Activated T-helper 17 cell treated with anti-CD3 and anti-CD28 coated beads, Interleukin-2, amount 50 U/mL, for 72 hours (primary cell): Measurements from ENCODE around the gene CALD1. TPM values are rescaled to one million over a fixed set of nuclear protein-coding genes. Genes with fewer than 3 reads are reported as not detected.
A peak's percentile ranks its signal among the peaks of the same experiment; 100 is the strongest.

ENCODE experiments used
- ATAC-seq: fragments of 150-1000 bp; cut with Tn5 transposase; replicated peaks from 2 replicates; pipeline ENCODE4 v1.10.0; 2021; ENCODE audit warnings: mild to moderate bottlenecking, moderate library complexity
- H3K27ac Mint-ChIP-seq: one replicate; pipeline ENCODE4 v1.8.0; 2022; ENCODE audit warnings: mixed read lengths
- H3K27me3 Mint-ChIP-seq: one replicate; pipeline ENCODE4 v1.8.0; 2022; ENCODE audit warnings: mixed read lengths
- H3K36me3 Mint-ChIP-seq: one replicate; pipeline ENCODE4 v1.8.0; 2022; ENCODE audit warnings: low read depth, mild to moderate bottlenecking, mixed read lengths
- H3K4me1 Mint-ChIP-seq: one replicate; pipeline ENCODE4 v1.8.0; 2022; ENCODE audit warnings: mixed read lengths
- H3K4me3 Mint-ChIP-seq: one replicate; pipeline ENCODE4 v1.8.0; 2022; ENCODE audit warnings: mild to moderate bottlenecking, mixed read lengths
- H3K9me3 Mint-ChIP-seq: one replicate; pipeline ENCODE4 v1.8.0; 2022; ENCODE audit warnings: mixed read lengths
- total RNA-seq, 2 donors: library from RNA; stranded (reverse); gene quantifications; one replicate each; pipeline ENCODE4 v1.2.3, GENCODE V29; 2022

CALD1 gene
- total RNA-seq, 2 donors from 2014 or later: 4.0 to 27.2 TPM

GRCh38 chr7:134859783-134860182 is 80.3 kb downstream of the CALD1 start:
- no peak overlapping the region for H3K4me3 Mint-ChIP-seq
- no peaks in the 10 kb centered on the region for H3K9me3 Mint-ChIP-seq
- H3K36me3 Mint-ChIP-seq: no peaks in the 10 kb centered on the region
- no peak for ATAC-seq
- H3K4me1 Mint-ChIP-seq: peaks cover 1% of the 10 kb centered on the region
- peaks cover 3% of the 10 kb centered on the region for H3K27me3 Mint-ChIP-seq
- no peak overlapping the region for H3K27ac Mint-ChIP-seq

- ATAC-seq: peak; percentile 85
- H3K9me3 Mint-ChIP-seq: no peaks in the 10 kb centered on the region
- H3K27ac Mint-ChIP-seq: peak overlapping the region; percentile 2
- H3K36me3 Mint-ChIP-seq: no peaks in the 10 kb centered on the region
- peak overlapping the region; percentile 18 for H3K4me3 Mint-ChIP-seq
- H3K27me3 Mint-ChIP-seq: no peaks in the 10 kb centered on the region
- H3K4me1 Mint-ChIP-seq: peaks cover 9% of the 10 kb centered on the region
Measured at GRCh38 chr7:134865001-134865845, 85.8 kb downstream of the CALD1 start.

GRCh38 chr7:134866617-134867016 is 87.2 kb downstream of the CALD1 start:
- Mint-ChIP-seq H3K27ac (no peak overlapping the region), H3K36me3 (no peaks in the 10 kb centered on the region), H3K4me3 (no peak overlapping the region), H3K9me3 (no peaks in the 10 kb centered on the region), H3K27me3 (no peaks in the 10 kb centered on the region), H3K4me1 (peaks cover 9% of the 10 kb centered on the region)
- ATAC-seq: no peak

- H3K36me3 Mint-ChIP-seq: no peaks in the 10 kb centered on the region
- H3K9me3 Mint-ChIP-seq: no peaks in the 10 kb centered on the region
- H3K27ac Mint-ChIP-seq: no peak overlapping the region
- peaks cover 8% of the 10 kb centered on the region for H3K27me3 Mint-ChIP-seq
- ATAC-seq: no peak
- peaks cover 5% of the 10 kb centered on the region for H3K4me1 Mint-ChIP-seq
- H3K4me3 Mint-ChIP-seq: no peak overlapping the region
Measured at GRCh38 chr7:134870156-134870555, 90.7 kb downstream of the CALD1 start.

- no peak for ATAC-seq
- Mint-ChIP-seq H3K27me3 (peaks cover 8% of the 10 kb centered on the region), H3K4me1 (no peaks in the 10 kb centered on the region), H3K36me3 (no peaks in the 10 kb centered on the region), H3K27ac (no peak overlapping the region), H3K4me3 (no peak overlapping the region), H3K9me3 (no peaks in the 10 kb centered on the region)
Measured at GRCh38 chr7:134870781-134871180, 91.3 kb downstream of the CALD1 start.

GRCh38 chr7:134873253-134873652 is 93.8 kb downstream of the CALD1 start:
- H3K36me3 Mint-ChIP-seq: no peaks in the 10 kb centered on the region
- H3K4me1 Mint-ChIP-seq: no peaks in the 10 kb centered on the region
- H3K27me3 Mint-ChIP-seq: peaks cover 8% of the 10 kb centered on the region
- no peak overlapping the region for H3K27ac Mint-ChIP-seq
- H3K4me3 Mint-ChIP-seq: no peak overlapping the region
- ATAC-seq: no peak
- H3K9me3 Mint-ChIP-seq: no peaks in the 10 kb centered on the region

GRCh38 chr7:134874407-134874806 is 95.0 kb downstream of the CALD1 start:
- H3K36me3 Mint-ChIP-seq: no peaks in the 10 kb centered on the region
- no peaks in the 10 kb centered on the region for H3K9me3 Mint-ChIP-seq
- H3K27ac Mint-ChIP-seq: no peak overlapping the region
- peaks cover 8% of the 10 kb centered on the region for H3K27me3 Mint-ChIP-seq
- no peak for ATAC-seq
- H3K4me3 Mint-ChIP-seq: no peak overlapping the region
- no peaks in the 10 kb centered on the region for H3K4me1 Mint-ChIP-seq

GRCh38 chr7:134875867-134876266 is 96.4 kb downstream of the CALD1 start:
- H3K36me3 Mint-ChIP-seq: no peaks in the 10 kb centered on the region
- H3K4me3 Mint-ChIP-seq: no peak overlapping the region
- ATAC-seq: no peak
- H3K4me1 Mint-ChIP-seq: no peaks in the 10 kb centered on the region
- H3K9me3 Mint-ChIP-seq: no peaks in the 10 kb centered on the region
- H3K27ac Mint-ChIP-seq: no peak overlapping the region
- peaks cover 13% of the 10 kb centered on the region for H3K27me3 Mint-ChIP-seq

- no peak for ATAC-seq
- Mint-ChIP-seq H3K36me3 (no peaks in the 10 kb centered on the region), H3K27ac (no peak overlapping the region), H3K4me1 (no peaks in the 10 kb centered on the region), H3K9me3 (no peaks in the 10 kb centered on the region), H3K27me3 (peaks cover 5% of the 10 kb centered on the region), H3K4me3 (no peak overlapping the region)
Measured at GRCh38 chr7:134878746-134879357, 99.4 kb downstream of the CALD1 start.

GRCh38 chr7:134879815-134880475 is 100.5 kb downstream of the CALD1 start:
- no peaks in the 10 kb centered on the region for H3K36me3 Mint-ChIP-seq

GRCh38 chr7:134882481-134882880 is 103.0 kb downstream of the CALD1 start:
- H3K9me3 Mint-ChIP-seq: no peaks in the 10 kb centered on the region
- no peak overlapping the region for H3K4me3 Mint-ChIP-seq
- H3K27ac Mint-ChIP-seq: no peak overlapping the region
- H3K27me3 Mint-ChIP-seq: peaks cover 5% of the 10 kb centered on the region
- H3K36me3 Mint-ChIP-seq: no peaks in the 10 kb centered on the region
- ATAC-seq: no peak
- H3K4me1 Mint-ChIP-seq: no peaks in the 10 kb centered on the region

More at GRCh38 chr7:134879815-134880475, 100.5 kb downstream of the CALD1 start:
- ATAC-seq: no peak
- no peak overlapping the region for H3K27ac Mint-ChIP-seq
- H3K9me3 Mint-ChIP-seq: no peaks in the 10 kb centered on the region
- no peak overlapping the region for H3K4me3 Mint-ChIP-seq
- no peaks in the 10 kb centered on the region for H3K4me1 Mint-ChIP-seq
- H3K27me3 Mint-ChIP-seq: peaks cover 5% of the 10 kb centered on the region

- ATAC-seq: no peak
- H3K4me3 Mint-ChIP-seq: no peak overlapping the region
- no peaks in the 10 kb centered on the region for H3K9me3 Mint-ChIP-seq
- H3K27ac Mint-ChIP-seq: no peak overlapping the region
- H3K27me3 Mint-ChIP-seq: no peaks in the 10 kb centered on the region
- no peaks in the 10 kb centered on the region for H3K36me3 Mint-ChIP-seq
- no peaks in the 10 kb centered on the region for H3K4me1 Mint-ChIP-seq
Measured at GRCh38 chr7:134885967-134886352, 106.5 kb downstream of the CALD1 start.

GRCh38 chr7:134886353-134887057 is 107.1 kb downstream of the CALD1 start:
- Mint-ChIP-seq H3K27me3 (no peaks in the 10 kb centered on the region), H3K9me3 (no peaks in the 10 kb centered on the region), H3K4me1 (no peaks in the 10 kb centered on the region), H3K27ac (no peak overlapping the region), H3K4me3 (no peak overlapping the region), H3K36me3 (no peaks in the 10 kb centered on the region)
- no peak for ATAC-seq

GRCh38 chr7:134887523-134887922 is 108.1 kb downstream of the CALD1 start:
- H3K9me3 Mint-ChIP-seq: no peaks in the 10 kb centered on the region
- no peaks in the 10 kb centered on the region for H3K36me3 Mint-ChIP-seq
- no peak overlapping the region for H3K4me3 Mint-ChIP-seq
- H3K27me3 Mint-ChIP-seq: peaks cover 3% of the 10 kb centered on the region
- no peaks in the 10 kb centered on the region for H3K4me1 Mint-ChIP-seq
- no peak overlapping the region for H3K27ac Mint-ChIP-seq
- ATAC-seq: no peak
